SW 1271 (cell line): ENCODE results near the gene PROB1.
"Not testable (repeated sequence)": the region's sequence is repeated elsewhere in the genome, so short reads cannot be mapped to it uniquely, and the experiment has no call there.

ENCODE experiments used
- DNase-seq, 2 experiments: peaks; one replicate each; lab custom pipeline; 2025; lab: John Stamatoyannopoulos, UW

The PROB1 gene, protein sequence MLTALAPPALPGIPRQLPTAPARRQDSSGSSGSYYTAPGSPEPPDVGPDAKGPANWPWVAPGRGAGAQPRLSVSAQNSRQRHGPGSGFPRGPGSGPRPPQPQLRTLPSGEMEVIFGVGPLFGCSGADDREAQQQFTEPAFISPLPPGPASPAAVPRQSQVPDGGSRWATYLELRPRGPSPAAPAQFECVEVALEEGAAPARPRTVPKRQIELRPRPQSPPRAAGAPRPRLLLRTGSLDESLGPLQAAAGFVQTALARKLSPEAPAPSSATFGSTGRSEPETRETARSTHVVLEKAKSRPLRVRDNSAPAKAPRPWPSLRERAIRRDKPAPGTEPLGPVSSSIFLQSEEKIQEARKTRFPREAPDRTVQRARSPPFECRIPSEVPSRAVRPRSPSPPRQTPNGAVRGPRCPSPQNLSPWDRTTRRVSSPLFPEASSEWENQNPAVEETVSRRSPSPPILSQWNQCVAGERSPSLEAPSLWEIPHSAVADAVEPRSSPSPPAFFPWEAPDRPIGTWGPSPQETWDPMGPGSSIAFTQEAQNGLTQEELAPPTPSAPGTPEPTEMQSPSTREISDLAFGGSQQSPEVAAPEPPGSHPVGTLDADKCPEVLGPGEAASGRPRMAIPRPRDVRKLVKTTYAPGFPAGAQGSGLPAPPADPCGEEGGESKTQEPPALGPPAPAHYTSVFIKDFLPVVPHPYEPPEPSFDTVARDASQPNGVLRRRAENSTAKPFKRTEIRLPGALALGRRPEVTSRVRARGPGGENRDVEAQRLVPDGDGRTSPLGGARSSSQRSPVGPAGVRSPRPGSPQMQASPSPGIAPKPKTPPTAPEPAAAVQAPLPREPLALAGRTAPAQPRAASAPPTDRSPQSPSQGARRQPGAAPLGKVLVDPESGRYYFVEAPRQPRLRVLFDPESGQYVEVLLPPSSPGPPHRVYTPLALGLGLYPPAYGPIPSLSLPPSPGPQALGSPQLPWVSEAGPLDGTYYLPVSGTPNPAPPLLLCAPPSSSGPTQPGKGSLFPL

DNA sequence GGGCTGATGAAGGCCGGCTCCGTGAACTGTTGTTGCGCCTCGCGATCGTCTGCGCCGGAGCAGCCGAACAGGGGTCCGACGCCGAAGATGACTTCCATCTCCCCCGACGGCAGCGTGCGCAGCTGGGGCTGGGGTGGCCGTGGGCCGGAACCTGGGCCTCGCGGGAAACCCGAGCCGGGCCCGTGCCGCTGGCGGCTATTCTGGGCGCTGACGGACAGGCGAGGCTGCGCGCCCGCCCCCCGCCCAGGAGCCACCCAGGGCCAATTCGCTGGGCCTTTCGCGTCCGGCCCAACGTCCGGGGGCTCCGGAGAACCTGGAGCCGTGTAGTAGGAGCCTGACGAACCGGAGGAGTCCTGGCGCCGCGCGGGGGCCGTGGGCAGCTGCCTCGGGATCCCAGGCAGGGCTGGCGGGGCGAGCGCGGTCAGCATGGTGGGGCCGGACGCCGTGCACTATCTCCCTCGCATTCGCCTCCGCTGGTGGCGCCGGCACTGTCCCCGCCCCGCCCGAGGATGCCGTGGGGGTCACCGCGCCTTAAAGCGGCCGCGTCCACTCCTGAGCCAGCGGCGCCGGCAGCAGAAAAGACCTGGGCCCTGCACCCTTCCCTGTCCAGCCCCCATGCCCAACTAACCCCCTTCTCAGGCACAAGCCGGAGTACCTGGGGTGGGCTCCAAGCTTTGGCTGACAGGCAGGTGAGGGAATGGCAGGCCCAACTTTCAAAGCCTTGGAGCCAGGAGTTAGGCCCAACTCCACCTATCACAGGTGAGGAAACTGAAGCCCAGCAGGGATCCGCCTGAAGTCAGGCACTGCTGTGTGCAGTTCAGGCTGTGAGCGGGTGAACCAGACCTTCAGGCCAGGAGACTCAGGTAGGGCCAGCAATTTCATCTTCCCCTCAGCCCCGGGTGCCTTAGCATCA is at the start of gene PROB1:
PROB1 (minus strand) TSS at position 451 of the 913 bp plus-strand sequence; CDS start at position 428, 23 bp downstream.
- DNase-seq = no peak

DNA sequence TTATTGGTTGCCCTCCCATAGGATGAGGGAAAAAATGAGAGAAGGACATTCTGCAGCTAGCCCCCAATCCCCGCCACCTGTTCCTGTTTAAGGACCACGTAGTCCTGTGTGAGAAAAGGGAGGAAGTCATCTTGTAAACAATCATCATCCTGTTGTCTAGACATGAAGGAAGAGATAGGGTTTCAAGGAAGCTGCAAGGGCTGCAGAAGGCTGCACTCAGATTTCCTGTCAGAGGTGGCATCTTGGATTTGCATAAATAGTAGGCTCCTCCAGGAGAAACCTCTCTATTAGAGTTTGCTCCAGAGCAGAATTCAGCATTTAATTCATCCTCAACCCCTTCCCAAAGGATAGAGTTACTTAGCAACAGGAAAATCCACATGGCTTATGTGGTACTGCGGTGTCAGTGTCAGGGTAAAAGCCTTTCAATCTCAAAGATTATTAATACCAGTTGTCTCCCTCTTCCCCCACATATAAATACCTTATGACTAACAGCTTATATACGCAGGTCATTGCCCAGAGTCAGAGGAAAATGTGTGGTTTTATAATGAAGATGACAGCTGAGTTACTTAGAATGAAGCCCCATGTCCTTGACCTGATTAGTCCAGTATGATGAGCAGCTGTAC is 49.0 kb upstream of the PROB1 start:
- peak in 1 of 2 experiments; percentile 27 for DNase-seq

GRCh38 chr5:139440416-139440815 is 45.5 kb upstream of the PROB1 start:
- DNase-seq = not testable (repeated sequence)

- DNase-seq = peak; percentile 74 to 91
Measured at GRCh38 chr5:139439013-139439903, 44.4 kb upstream of the PROB1 start, which contains the start of gene DNAJC18. Gene DNAJC18 (minus strand): TSS chr5:139439525. CDS start chr5:139439445, 80 bp downstream.

DNA sequence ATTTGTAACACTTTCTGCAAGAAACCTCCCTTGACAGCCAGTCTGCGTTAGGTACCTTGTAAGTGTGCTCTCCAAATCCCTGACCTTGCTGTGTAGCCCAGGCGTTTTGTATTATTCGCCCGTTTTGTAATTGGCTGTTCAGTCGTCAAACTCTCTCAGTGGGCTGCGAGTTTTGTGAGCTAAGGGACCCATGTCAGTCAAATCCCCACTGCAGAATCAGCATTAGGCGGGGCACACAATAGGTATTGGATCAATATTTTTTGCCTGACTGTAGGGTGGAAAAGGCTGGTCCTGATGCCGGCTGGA is 43.8 kb upstream of the PROB1 start:
- DNase-seq = no peak

DNA sequence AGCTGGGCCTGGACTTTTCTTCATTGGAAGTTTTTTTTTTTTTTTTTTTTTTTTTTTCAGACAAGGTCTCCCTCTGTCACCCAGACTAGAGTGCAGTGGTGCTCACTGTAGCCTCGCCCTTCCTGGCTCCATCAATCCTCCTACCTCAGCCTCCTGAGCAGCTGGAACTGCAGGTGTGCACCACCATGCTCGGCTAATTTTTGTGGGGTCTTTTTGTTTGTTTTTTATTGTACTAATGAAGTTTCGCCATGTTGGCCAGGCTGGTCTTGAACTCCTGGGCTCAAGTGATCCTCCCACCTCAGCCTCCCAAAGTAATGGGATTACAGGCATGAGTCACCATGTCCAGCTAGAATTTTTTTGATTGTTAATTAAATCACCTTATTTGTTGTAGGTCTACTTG is 40.8 kb upstream of the PROB1 start:
- DNase-seq = no peak

GRCh38 chr5:139431706-139432105 is 36.8 kb upstream of the PROB1 start:
- DNase-seq = no peak

GRCh38 chr5:139430015-139430414 is 35.1 kb upstream of the PROB1 start:
- DNase-seq = no peak

DNA sequence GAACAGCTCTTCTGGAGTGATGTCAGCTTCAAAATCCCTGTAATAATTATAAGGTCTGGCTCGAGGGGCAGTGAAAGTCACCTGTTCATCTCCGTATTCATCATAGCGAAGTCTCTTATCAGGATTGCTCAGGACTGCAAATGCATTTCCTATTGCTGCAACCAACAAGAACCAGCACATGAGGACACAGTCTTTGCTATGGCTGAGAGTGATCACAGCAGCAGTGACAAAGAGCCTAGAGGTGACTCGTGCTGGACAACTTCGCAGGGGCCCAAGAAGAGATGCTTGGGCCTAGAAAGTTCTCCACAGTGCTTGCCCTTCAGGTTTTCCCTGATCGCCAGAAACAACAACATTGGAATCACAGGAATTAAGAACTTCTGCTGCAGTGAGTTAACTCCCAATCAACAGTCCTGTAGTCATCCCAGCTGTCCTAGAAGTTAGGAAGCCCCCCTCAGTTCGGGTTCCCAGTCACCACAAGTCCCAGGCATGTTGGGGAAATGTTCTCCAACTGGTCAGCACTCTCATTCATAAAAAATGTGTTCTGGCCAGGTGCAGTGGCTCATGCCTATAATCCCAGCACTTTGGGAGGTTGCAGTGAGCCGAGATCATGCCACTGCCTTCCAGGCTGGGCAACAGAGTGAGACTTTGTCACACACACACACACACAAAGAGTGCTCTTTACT is 31.4 kb upstream of the PROB1 start:
- no peak for DNase-seq

DNA sequence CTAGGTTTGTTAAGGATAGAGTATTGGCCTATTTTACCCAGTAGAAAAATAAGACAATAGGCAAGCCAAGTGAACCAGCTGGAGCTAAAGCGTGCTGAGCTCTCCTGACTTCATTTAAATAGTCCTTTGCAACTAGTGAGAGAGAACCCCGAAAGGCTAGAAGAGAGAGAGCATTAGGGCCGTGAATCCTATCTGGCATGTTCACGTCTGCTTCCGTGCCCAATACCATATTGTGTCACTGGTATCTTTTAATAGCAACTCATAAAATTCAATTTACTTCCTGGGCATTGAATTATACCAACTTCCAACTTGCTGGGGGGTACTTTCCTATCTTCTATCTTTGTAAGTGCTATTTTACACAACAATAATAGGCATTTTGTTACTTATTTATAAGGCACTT is 30.6 kb upstream of the PROB1 start:
- DNase-seq = no peak

- peak; percentile 16 to 79 for DNase-seq
Measured at GRCh38 chr5:139422307-139422893, 27.5 kb upstream of the PROB1 start.

DNA sequence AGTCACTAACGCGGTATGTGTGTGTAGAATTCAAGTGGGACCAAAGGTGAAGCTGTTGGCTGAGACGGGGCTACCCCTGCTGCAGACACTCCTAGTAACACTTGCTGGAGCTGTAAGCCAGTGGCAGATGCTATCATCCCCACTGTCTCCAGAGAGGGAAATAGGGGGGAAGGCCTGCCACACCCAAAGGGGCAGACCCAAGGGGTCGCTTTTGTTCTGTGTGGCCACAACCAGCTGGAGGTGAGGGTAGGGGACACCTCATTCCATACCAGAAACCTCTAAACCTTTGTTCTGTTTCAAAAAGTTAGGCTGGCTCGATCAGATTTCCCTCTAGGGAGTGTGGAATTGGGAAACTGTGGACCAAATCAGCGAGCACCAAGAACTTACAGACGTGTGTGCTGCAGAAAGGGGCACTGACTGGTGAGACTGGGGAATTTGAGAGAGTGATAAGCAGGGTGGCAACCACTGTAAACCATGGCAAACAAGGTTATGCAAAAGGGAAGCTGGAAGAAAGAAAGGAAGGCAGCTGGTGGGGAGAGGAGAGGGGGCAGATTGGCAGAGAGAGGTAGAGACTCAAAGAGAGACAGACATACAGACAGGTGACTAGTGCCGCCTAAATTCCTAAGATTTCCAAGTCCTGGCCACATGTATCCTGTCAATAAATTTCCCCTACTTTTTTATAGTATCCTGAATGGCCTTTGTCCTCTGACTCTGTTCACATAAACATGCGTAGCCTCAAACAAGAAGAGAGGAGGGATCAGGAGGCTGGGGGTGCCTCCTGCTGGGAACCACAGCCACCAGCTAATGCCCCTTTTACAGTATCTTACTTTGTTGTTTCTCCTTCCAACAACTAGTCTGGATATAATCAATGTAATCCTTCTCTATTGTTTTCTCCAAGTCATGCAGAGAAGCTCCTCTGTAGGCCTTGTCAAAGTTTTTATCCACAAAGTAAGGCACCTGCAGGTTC is 24.6 kb upstream of the PROB1 start:
- no peak for DNase-seq

GRCh38 chr5:139418793-139419192 is 23.9 kb upstream of the PROB1 start:
- no peak for DNase-seq

DNA sequence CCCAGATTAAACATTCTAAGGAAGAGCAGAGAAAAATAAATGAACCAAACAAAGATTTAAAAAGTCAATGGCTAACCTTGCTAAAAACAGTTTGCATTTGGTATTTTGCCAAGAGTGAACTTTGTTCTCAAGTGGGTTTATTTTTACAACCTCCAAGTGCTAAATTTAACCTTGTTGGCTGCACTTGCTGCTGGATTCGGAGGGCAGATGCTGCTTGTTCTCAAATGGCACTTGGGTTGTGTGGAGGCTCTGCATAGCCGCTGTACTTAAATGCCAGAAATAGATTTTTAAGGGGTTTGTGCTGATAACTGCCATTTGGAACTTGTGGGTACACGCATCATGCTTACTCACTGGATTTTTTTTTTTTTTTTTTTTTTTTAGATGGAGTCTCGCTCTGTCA is 22.3 kb upstream of the PROB1 start:
- no peak for DNase-seq

GRCh38 chr5:139416651-139417050 is 21.7 kb upstream of the PROB1 start:
- no peak for DNase-seq

GRCh38 chr5:139415869-139416268 is 21.0 kb upstream of the PROB1 start:
- no peak for DNase-seq

- DNase-seq = no peak
Measured at GRCh38 chr5:139415221-139415861, 20.4 kb upstream of the PROB1 start.
